HG02571 (cell line): ENCODE data around the gene SPATA24.
"Not testable (repeated sequence)": the region's sequence is repeated elsewhere in the genome, so short reads cannot be mapped to it uniquely, and the experiment has no call there.

Experiments used
- ATAC-seq: cut with Tn5 transposase; IDR thresholded peaks from one replicate; pipeline ENCODE4 v1.9.1; 2021; ENCODE audit warnings: mild to moderate bottlenecking, moderate library complexity; ENCODE audit not compliant: unreplicated experiment

Gene SPATA24

GRCh38 chr5:139355900-139356299 is 48.0 kb downstream of the SPATA24 start:
- not testable (repeated sequence) for ATAC-seq

- no peak for ATAC-seq
Observed at GRCh38 chr5:139354186-139354585, 49.7 kb downstream of the SPATA24 start.

- ATAC-seq, result not testable (repeated sequence)
Observed at GRCh38 chr5:139347863-139348262, 56.0 kb downstream of the SPATA24 start.
